ENCODE results near the gene TSEN34. TPM values are rescaled to one million over a fixed set of nuclear protein-coding genes. Genes with fewer than 3 reads are reported as not detected.

Gene TSEN34
- 95.1 and 104 TPM in 2 replicates for total RNA-seq
- polyA plus RNA-seq (2012), result 60.4 TPM

DNA sequence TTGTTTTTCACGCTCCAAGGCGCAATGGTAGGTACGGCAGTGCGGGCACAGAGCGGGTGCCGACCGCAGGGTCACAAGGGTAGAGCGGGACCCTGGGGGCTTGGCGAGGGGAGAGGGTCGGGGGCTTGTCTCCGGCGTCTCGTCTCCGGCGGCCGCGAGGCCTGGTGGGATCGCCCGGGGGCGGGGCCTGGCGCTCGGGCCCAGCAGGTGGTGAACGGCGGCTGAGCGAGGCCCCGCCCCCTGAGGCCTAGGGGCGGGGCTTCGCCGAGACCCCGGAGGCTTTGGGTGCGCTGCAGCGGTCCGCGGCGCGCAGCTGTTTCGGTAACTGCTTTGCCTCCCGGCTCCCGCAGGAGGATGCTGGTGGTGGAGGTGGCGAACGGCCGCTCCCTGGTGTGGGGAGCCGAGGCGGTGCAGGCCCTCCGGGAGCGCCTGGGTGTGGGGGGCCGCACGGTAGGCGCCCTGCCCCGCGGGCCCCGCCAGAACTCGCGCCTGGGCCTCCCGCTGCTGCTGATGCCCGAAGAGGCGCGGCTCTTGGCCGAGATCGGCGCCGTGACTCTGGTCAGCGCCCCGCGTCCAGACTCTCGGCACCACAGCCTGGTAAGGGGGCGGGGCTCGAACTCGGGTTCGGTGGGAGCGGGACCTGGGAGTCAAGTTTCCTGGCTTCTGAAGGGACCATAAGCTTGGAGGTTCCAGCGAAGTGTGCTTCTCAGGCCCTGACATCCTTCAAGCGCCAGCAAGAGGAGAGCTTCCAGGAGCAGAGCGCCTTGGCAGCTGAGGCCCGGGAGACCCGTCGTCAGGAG, at the start of gene TSEN34:
TSEN34 (plus strand) TSS at position 298 of the 800 bp plus-strand sequence; CDS start at position 355, 57 bp downstream.
- peak; percentile 89 for DNase-seq (ENCODE audit: low read depth)

DNA sequence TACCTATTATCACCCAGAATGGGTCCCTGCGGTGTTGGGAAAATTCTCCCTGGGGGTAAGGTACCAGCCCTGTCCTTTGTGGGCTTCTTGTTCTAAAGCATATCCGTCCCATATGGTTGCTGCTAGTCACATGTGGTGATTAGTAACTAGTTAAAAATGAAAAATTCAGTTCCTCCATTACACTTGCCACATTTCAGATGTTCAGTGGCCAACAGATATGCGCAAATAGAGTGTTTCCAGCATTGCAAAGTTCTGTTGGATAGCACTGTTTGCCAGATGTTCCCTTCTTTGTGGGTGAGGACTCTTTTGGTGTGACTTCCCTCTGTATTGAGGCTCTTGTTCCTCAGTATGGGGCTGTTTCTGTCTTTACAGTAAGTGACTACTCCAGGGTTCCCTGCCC, 49.8 kb upstream of the TSEN34 start:
- no peak for DNase-seq (ENCODE audit: low read depth)

DNA sequence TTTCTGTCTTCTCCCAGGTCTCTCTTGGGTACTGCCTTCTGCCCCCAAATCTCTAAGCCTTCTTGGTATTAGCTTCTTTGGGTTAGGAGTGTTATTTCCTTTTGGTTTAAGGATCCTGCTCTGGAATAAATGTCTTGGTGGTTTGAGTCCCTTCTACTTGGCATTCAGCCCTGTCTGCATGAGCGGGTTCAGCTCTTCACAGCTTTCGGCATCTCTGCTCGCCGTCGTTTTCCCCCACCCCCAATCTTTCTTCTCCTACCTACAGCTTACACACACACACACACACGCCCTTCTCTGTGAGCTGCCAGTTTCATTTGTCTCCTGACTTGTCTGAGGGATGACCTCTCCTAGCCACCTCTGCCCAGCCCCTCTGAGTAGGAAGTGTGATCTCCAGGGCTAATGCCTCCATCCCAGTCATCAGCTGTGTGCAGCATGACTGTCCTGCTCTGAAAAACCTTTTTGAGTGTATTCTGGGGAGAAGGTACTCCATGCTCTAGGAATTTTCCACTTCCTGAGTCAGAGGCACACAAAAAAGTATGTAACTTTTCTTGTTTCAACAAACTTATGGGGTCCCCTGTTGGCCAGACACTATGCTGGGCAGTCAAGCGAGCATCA, 48.8 kb upstream of the TSEN34 start:
- no peak for DNase-seq (ENCODE audit: low read depth)

DNA sequence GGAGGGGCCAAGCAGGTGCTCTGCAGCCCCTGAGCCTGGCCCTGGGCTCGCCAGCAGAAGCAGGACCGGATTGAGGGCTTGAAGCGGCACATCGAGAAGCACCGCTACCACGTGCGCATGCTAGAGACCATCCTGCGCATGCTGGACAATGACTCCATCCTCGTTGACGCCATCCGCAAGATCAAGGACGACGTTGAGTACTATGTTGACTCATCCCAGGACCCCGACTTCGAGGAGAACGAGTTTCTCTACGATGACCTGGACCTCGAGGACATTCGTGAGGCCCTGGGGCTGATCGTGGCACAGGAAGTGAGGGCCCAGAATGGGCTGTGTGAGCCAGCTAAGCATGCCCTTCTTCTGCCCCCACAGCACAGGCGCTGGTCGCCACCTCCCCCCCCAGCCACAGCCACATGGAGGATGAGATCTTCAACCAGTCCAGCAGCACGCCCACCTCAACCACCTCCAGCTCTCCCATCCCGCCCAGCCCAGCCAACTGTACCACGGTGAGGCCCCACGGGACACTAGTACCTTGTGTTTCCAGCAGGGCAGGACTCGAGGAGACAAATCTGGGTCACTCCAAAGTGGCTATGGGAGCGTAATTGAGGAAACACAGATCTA, 45.5 kb upstream of the TSEN34 start:
- DNase-seq (ENCODE audit: low read depth), result no peak

DNA sequence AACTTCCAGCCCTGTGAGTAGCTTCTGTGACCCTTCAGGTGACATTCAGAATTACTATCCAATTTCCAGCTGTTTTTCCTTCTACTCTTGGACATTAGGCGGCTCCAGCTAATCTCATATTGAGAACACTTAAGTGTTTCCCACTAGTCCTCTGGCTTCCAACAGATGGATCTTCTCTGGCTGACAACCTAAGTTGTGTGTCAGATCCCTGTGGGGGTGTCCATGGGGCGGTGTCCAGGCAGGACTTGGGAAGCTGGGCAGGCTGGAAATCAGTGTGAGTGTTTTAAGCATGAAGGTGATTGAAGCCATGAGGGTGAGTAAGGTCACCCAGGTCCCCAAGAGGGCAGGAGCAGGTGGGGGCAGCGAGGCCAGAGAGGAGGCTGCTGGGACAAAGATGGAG, 43.4 kb upstream of the TSEN34 start:
- DNase-seq (ENCODE audit: low read depth), result no peak

DNA sequence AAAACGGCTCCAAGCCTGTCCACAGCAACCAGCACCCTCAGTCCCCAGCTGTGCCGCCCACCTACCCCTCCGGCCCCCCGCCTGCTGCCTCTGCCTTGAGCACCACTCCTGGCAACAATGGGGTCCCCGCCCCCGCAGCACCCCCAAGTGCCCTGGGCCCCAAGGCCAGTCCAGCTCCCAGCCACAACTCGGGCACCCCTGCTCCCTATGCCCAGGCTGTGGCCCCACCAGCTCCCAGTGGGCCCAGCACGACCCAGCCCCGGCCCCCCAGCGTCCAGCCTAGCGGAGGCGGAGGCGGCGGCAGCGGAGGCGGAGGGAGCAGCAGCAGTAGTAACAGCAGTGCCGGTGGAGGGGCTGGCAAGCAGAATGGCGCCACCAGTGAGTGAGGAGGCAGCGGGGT, 43.0 kb upstream of the TSEN34 start:
- no peak for DNase-seq (ENCODE audit: low read depth)

DNA sequence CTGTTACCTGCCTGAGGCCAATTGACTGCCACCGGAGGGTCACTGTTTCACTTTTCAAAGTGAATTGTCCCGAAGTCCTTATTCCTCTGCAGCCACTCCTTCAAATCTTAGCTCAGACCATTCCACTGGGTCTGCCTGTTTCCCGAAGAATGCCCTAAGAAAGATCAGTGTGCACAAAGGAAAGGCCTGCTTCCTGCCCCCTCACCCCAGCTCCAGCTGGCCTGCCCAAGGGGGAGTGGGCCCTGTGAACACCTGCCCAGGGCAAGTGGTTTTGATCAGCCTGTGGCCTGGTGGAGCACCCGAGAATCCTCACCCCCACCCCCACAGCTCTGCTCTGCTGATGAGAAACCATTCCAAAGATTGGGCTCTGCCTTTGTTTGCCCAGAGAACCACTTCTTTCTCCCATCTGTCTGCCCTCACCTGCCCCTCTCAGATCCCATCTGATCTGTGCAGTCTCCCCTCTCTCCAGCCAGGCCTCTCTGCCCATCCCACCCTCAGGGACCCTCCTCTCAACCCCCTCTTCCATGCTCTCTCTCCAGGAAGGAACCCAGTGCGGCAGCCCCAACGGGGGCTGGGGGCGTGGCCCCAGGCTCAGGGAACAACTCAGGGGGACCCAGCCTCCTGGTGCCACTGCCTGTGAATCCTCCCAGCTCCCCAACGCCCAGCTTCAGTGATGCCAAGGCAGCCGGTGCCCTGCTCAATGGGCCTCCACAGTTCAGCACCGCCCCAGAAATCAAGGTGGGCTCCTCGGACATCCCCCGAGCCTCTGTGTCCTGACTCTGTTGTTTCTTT, 41.9 kb upstream of the TSEN34 start:
- DNase-seq (ENCODE audit: low read depth), result peak; percentile 34

DNA sequence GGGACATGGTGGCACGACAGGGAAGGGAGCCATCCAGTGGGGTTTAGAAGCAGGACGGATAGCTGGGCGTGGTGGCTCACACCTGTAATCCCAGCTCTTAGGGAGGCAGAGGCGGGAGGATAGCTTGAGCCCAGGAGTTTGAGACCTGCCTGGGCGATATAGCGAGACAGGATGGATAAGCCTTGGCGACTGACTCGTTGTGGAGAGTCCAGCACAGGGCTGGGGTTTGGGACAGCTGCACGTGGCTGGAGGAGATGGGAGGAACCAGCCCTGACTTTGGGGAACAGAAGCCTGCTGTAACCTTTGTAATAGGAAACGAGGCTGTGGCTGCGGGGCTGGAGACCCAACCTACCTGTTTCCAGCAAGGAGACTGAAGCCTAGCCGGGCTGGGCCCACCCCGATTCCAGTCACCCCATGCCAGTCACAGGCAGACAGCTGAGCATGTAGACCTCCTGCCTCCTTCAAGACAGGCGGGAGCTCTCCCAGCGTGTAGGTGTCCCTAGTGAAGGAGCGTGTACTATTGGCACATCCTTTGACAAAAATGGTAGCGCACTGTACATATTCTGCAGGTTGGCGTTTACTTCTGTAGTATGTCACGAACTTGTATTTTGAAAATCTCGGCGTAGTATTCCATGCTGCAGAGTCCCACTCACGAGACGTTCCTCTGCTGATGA, 39.6 kb upstream of the TSEN34 start:
- peak; percentile 65 for DNase-seq (ENCODE audit: low read depth)

DNA sequence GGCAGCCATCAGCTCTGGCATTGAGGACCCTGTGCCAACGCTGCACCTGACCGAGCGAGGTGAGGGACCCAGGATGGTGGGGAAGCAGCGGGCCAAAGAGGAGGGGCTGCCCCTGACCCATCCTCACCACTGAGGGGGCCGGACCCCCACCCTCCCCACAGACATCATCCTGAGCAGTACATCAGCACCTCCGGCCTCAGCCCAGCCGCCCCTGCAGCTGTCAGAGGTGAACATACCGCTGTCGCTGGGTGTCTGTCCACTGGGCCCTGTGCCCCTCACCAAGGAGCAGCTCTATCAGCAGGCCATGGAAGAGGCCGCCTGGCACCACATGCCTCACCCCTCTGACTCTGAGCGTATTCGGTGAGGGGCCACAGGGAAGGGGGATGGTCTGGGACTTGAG, 38.8 kb upstream of the TSEN34 start:
- DNase-seq (ENCODE audit: low read depth), result no peak

DNA sequence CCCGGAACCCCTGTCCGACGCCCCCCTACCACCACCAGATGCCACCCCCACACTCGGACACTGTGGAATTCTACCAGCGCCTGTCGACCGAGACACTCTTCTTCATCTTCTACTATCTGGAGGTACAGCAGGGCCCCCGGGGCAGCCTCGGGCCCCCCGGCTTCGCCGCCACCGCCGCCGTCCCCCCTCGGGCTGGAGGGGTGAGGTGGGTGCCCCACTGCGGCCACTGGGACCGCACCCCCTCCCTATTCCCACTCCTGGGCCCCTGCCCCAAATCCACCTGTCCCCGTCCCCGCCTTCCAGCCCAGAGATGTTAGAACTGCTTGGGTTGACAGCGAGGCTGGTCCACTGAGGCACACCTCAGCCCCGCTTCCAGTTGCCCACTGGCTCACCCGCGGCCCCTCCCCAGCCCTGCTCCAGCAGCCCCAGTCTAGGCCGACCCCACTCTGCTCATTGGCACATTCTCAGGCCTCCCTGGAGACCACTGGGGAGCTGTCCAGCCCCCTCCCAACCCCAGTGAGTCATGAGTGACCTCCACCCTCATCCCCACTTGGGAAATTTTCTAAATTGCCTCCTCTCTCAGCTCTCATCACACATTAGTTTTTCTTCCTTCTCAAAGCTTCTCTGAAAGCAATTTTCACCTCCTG, 38.1 kb upstream of the TSEN34 start:
- no peak for DNase-seq (ENCODE audit: low read depth)

DNA sequence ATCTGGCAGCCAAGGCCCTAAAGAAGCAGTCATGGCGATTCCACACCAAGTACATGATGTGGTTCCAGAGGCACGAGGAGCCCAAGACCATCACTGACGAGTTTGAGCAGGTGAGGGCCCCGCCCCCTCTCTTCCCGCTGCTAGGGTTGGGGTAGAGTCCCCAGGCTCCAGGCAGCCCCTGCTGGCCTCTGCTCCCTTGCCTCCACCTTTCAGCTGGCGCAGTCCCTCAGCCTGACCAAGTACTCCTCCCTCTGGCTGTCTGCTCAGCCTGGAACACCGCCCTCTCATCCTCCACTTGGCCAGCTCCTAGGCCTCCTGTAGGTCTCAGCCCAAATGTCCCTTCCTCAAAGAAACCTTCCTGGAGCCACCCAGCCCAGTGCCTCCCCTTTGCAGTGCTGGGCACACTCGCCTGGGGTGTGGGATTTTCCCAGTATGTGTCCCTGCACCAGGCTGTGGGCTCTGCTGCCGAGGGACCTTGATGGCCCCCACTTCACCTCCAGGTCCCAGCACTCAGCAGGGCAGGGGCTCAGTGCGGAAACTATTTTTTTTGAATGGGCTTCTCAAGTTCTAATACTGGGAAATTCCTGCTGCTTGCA, 37.3 kb upstream of the TSEN34 start:
- DNase-seq (ENCODE audit: low read depth), result peak; percentile 51

DNA sequence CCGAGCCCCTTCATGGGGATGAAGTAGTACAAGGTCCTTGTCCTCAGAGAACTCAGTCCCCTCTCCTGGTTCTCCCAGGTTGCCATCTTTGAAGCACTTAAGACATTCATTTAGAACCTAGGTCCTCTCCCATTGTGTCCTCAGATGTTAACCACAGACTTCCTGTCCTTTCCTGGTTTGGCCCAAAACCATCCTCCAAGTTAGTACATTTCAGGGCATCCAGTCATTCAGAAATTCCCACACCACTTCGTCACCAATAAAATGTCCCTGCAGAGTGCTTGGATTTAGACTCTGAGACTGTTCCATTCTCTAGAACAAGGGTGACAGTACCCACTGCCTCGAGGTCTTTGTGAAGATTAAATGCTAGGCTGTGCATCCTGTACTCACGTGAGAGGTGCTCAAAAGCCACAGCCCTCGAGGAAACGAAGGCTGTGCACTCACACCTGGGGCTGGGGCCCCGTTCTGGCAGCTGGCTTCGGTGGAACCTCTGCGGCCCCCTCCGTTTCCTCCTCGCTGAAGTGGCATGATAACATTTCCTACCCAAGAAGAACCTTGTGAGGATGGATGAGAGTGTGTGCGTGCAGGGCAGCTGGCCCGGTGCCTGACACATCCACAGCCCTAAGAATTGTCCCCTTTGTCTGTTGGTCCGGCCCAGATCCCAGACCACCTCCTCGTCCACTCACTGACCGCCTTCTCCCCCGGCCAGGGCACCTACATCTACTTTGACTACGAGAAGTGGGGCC, 36.3 kb upstream of the TSEN34 start:
- DNase-seq (ENCODE audit: low read depth), result no peak

DNA sequence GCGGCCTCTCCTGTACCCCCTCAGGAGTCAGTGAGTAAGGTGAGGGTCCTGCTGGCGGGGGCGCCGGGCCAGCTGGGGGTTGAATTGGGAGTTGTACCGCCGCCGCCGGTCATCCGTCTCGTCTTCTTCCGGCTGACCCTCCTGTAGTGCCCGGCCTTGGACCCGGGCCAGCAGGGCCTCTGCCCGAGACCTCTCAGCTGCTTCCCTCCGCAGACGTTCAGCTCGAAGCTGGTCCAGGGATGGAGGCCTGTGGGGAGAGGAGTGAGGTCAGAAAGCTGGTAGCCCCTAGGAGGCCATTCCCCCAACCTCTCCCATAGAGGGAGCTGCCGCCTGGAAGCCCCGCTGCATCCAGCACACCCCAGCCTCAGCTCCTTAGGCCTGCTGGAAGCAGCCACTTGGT, 35.4 kb upstream of the TSEN34 start:
- DNase-seq (ENCODE audit: low read depth), result no peak

DNA sequence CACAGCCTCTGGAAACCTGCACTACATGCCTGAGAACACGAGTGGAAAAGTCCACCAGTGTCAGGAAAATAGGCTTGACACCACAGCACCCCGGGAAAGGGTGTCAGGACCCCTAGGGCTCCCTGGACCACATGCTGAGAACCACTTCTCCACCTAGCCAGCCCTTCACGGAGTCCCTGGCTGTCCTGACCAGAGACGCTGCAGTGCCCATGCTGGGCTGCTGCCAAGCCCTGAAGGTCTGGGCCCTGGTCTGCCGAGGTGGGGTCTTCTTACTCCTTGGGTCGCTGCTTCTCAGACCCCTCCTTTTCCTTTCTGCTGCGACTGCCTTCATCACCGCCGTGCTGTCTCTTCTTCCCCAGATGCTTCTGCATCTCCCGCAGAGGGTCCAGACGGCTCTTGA, 34.6 kb upstream of the TSEN34 start:
- DNase-seq (ENCODE audit: low read depth), result no peak

DNA sequence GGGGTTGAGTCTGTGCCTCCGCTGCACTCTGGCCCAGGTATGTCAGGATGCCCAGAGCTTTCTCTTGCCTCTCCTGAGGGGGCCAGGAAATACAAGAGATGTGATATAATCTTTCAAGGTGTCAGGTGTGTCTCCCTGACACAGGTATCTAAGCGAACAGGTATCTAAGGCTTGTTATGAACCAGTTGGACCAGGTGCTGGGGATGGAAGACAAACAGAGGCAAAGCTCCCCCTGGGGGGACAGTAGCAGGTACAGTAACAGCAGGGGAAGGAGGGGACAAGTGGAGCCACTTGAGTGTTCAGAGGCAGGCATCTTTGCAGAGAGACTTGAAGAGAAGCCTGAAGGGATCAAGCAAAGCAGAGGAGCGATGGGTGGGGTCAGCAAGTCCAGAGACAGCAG, 34.2 kb upstream of the TSEN34 start:
- DNase-seq (ENCODE audit: low read depth), result no peak

DNA sequence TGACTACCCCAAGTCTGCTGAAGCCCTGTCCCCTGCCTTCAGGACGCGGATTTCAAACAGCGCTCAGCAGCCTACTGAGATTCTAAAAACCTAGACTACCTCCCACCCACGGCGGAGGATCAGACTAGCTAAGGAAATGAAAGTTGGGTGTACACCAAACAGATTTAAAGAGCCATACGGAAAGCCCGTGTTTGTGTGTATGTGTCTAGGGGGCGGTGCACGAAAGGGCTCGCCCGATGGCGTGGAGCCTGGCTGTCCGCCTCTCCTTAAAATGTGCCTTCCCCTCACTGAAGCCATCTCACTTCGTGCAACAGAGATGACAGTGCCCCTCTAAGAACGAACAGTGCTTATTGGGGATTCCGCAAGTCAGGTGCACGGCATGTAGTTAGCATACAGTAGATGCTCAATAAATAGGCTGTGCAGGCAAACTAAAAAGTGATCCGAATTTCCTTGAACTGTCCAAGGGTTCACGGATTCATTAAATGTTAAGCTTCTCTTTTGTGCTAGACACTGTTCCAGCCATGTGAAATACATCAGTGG, 32.2 kb upstream of the TSEN34 start:
- peak; percentile 29 for DNase-seq (ENCODE audit: low read depth)

DNA sequence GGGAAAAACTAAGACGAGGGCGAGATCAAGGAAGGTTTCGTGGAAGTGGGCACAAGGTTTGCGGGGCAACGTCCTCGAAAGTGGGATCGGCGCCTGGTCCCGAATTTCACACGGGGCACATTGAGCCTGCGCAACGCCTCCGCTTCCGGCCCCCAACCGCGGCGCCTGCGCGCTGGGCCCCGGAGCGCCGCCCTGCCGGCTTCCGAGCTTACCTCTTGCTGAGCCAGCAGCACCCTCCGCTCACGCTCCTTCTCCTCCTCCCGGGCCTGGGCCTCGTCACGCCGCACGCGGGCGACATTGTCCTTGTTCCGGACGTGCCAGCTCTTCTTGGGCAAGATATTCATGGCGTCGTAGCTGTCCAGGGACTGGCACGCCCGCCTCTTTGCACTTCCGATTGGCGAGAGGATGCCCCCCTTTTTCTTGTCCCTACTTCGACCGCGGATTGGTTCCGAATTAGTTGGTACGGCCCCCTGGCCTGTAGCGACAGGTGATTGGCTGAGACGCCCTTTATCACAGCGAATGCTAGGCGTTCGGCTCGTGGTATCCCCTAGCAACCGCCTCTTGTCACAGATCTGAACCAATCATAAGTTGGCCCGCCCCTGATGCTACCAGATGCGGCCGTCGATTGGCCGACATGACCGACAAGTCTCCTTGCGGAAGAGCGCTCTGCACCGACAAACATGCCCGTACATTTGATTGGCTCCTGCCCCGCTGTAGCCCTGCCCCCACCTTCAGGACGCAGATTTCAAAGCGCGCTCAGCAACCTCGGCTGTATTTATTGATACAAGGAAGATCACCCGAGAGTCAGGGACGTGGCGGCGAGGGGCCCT, 31.5 kb upstream of the TSEN34 start, which contains the start of gene LENG1:
LENG1 (minus strand) TSS at position 370 of the 830 bp plus-strand sequence; CDS start at position 344, 26 bp downstream.
- peak; percentile 100 for DNase-seq (ENCODE audit: low read depth)

DNA sequence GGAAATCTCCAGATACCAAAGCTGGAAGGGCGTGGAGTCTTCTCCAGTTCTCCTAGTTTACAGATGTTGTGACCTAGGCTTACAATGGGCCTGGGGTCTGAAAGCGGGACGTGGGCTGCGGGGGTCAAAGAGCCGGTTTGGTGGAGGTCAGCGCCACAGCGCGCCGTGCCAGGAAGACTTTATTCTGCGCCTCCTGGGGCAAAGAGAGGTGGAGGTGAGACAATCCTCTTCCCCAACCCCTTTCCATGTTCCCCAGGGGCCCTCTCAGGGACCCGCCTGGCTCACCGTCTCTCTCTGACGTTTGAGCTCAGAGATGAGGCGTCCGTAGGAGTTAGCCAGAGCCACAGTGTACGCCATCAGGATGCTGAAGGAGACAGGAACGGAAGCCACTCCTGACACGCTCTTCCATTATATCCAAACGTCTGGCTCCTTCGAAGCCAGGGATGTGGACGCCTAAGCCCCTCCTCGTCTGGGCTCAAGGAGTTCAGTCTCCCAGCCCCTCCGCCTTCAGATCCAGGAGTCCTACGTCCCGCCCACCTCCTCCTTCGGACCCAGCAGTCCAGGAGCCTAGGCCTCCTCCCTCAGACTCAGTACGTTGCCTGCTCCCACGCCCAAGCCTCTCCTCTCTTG, 30.8 kb upstream of the TSEN34 start:
- DNase-seq (ENCODE audit: low read depth), result no peak
